Neural progenitor cell (in vitro differentiated cells): Measurements from ENCODE around the gene IRF6.

Source experiments
- EZH2phosphoT487 ChIP-seq: fragments of 200-600 bp; sonication (generic); IDR thresholded peaks from 2 replicates; pipeline ENCODE4 v1.6.1; 2017; ENCODE audit warnings: antibody characterized with exemption
- TF ChIP-seq, protein P1 (sequence below): fragments of 200-600 bp; sonication (generic); IDR thresholded peaks from 2 replicates; pipeline ENCODE4 v1.5.1; 2017; ENCODE audit warnings: antibody characterized with exemption, mild to moderate bottlenecking

DNA sequence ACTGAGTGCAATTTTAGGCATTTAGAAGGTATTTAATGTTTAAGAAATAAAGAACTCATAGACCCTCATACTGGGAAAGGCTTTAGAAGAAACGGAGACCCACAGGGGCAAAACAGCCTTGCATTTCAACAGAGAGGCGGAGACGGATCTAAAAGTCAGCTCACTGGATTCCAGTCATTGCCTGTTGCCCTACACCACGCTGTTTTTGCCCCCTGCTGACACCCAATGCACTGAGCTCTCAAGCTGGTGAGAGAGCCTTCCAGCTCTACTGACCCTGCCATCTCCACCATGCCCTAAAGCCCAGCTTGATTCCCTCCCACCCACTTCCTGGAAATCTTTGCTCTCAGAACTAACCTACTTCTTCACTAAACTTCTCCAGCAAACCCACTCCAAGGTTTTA lies 57.3 kb downstream of the IRF6 start:
- no peak for TF ChIP-seq EZH2phosphoT487
- TF ChIP-seq, protein P1, sequence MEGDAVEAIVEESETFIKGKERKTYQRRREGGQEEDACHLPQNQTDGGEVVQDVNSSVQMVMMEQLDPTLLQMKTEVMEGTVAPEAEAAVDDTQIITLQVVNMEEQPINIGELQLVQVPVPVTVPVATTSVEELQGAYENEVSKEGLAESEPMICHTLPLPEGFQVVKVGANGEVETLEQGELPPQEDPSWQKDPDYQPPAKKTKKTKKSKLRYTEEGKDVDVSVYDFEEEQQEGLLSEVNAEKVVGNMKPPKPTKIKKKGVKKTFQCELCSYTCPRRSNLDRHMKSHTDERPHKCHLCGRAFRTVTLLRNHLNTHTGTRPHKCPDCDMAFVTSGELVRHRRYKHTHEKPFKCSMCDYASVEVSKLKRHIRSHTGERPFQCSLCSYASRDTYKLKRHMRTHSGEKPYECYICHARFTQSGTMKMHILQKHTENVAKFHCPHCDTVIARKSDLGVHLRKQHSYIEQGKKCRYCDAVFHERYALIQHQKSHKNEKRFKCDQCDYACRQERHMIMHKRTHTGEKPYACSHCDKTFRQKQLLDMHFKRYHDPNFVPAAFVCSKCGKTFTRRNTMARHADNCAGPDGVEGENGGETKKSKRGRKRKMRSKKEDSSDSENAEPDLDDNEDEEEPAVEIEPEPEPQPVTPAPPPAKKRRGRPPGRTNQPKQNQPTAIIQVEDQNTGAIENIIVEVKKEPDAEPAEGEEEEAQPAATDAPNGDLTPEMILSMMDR: no peak
